ENCODE measurements around the gene PCNT. TPM values are rescaled to one million over a fixed set of nuclear protein-coding genes. Genes with fewer than 3 reads are reported as not detected.

The PCNT gene
- total RNA-seq, 1 experiment from 2014 or later = 34.0 TPM

DNA sequence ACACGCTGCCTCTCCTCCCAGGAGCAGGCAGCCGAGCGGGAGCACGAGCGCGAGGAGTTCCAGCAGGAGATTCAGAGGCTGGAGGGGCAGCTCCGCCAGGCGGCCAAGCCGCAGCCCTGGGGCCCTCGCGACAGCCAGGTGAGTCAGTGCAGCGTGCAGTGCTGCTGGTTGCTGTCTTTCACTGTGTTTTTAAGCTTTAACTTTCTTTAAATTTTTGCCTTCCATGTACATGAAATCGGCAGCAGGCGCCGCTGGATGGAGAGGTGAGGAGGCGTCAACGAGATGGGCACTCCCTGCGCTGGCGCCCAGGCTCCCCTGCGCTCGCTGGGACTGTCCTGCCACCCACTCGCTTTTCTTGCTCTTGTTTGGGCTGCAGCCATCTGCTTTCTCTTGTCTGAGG is 74.0 kb downstream of the PCNT start:
- ChIA-PET POLR2A (no interaction called here), CTCF (no interaction called here)
- intact Hi-C loops (cut with micrococcal nuclease) = no loop called here
- H3K4me3 Mint-ChIP-seq (ENCODE audit: unreplicated experiment) = no peak overlapping the region
- TF ChIP-seq, protein P1, sequence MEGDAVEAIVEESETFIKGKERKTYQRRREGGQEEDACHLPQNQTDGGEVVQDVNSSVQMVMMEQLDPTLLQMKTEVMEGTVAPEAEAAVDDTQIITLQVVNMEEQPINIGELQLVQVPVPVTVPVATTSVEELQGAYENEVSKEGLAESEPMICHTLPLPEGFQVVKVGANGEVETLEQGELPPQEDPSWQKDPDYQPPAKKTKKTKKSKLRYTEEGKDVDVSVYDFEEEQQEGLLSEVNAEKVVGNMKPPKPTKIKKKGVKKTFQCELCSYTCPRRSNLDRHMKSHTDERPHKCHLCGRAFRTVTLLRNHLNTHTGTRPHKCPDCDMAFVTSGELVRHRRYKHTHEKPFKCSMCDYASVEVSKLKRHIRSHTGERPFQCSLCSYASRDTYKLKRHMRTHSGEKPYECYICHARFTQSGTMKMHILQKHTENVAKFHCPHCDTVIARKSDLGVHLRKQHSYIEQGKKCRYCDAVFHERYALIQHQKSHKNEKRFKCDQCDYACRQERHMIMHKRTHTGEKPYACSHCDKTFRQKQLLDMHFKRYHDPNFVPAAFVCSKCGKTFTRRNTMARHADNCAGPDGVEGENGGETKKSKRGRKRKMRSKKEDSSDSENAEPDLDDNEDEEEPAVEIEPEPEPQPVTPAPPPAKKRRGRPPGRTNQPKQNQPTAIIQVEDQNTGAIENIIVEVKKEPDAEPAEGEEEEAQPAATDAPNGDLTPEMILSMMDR (IDR thresholded peaks at IDR 0.05; ENCODE audit: unreplicated experiment) = no peak
- H3K36me3 Mint-ChIP-seq (ENCODE audit: insufficient read depth, unreplicated experiment) = peaks cover 70% of the 10 kb centered on the region
- no peaks in the 10 kb centered on the region for H3K9me3 Mint-ChIP-seq (ENCODE audit: unreplicated experiment)
- no peaks in the 10 kb centered on the region for H3K4me1 Mint-ChIP-seq (ENCODE audit: insufficient read depth, unreplicated experiment)
- no TSS peak for BruUV-seq (replicated peaks)
- H3K27ac Mint-ChIP-seq (ENCODE audit: low read depth, unreplicated experiment) = no peak overlapping the region
- H3K27me3 Mint-ChIP-seq (ENCODE audit: insufficient read depth, unreplicated experiment) = no peaks in the 10 kb centered on the region
- no peak for DNase-seq (ENCODE audit: unreplicated experiment)

DNA sequence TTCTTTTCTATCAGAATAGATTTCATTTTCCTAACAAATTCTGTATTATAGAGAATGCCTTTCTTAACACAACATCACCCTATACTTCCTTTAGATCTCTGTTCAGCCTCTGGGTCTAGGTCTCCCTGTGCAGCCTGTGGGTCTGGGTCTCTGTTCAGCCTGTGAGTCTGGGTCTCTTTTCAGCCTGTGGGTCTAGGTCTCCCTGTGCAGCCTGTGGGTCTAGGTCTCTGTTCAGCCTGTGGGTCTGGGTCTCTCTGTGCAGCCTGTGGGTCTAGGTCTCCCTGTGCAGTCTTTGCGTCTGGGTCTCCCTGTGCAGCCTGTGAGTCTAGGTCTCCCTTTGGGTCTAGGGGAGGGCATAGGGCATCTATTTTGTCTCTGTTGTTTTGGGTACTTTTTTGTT is 75.2 kb downstream of the PCNT start:
- H3K27ac Mint-ChIP-seq (ENCODE audit: low read depth, unreplicated experiment) = no peak overlapping the region
- H3K36me3 Mint-ChIP-seq (ENCODE audit: insufficient read depth, unreplicated experiment) = peaks cover 70% of the 10 kb centered on the region
- intact Hi-C loops (cut with micrococcal nuclease) = no loop called here
- no peak overlapping the region for H3K4me3 Mint-ChIP-seq (ENCODE audit: unreplicated experiment)
- no peak for DNase-seq (ENCODE audit: unreplicated experiment)
- ChIA-PET POLR2A (no interaction called here), CTCF (no interaction called here)
- no peaks in the 10 kb centered on the region for H3K27me3 Mint-ChIP-seq (ENCODE audit: insufficient read depth, unreplicated experiment)
- H3K9me3 Mint-ChIP-seq (ENCODE audit: unreplicated experiment) = no peaks in the 10 kb centered on the region
- TF ChIP-seq, protein P1 (IDR thresholded peaks at IDR 0.05; ENCODE audit: unreplicated experiment) = no peak
- H3K4me1 Mint-ChIP-seq (ENCODE audit: insufficient read depth, unreplicated experiment) = no peaks in the 10 kb centered on the region
- BruUV-seq (replicated peaks) = no TSS peak

DNA sequence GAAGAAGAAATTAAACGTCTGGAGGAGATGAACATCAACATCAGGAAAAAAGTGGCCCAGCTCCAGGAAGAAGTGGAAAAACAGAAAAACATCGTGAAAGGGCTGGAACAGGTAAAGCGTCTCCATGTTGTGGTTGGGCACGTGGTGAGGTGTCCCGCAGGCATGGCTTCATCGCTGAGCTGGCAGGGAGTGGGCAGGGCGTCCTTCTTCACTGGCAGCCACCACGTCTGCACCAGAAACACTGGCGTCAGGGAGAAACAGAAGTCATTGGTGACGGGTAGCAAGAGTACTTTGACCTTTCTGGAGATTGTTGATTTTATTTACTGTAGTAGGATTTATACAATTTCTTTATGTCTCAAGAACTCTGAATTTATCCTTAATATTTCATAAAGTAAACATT is 75.7 kb downstream of the PCNT start:
- Mint-ChIP-seq H3K4me1 (ENCODE audit: insufficient read depth, unreplicated experiment) (no peaks in the 10 kb centered on the region), H3K4me3 (ENCODE audit: unreplicated experiment) (no peak overlapping the region), H3K9me3 (ENCODE audit: unreplicated experiment) (no peaks in the 10 kb centered on the region), H3K27me3 (ENCODE audit: insufficient read depth, unreplicated experiment) (no peaks in the 10 kb centered on the region), H3K27ac (ENCODE audit: low read depth, unreplicated experiment) (no peak overlapping the region), H3K36me3 (ENCODE audit: insufficient read depth, unreplicated experiment) (peaks cover 66% of the 10 kb centered on the region)
- CTCF ChIA-PET = interaction anchor here (0.6 kb wide), 1 partner anchor 152 kb away, joined by 3 read pairs; no protein-coding TSS in a partner anchor
- DNase-seq (ENCODE audit: unreplicated experiment) = no peak
- TF ChIP-seq, protein P1 (IDR thresholded peaks at IDR 0.05; ENCODE audit: unreplicated experiment) = no peak
- intact Hi-C loops (cut with micrococcal nuclease) = no loop called here
- POLR2A ChIA-PET = no interaction called here
- no TSS peak for BruUV-seq (replicated peaks)

DNA sequence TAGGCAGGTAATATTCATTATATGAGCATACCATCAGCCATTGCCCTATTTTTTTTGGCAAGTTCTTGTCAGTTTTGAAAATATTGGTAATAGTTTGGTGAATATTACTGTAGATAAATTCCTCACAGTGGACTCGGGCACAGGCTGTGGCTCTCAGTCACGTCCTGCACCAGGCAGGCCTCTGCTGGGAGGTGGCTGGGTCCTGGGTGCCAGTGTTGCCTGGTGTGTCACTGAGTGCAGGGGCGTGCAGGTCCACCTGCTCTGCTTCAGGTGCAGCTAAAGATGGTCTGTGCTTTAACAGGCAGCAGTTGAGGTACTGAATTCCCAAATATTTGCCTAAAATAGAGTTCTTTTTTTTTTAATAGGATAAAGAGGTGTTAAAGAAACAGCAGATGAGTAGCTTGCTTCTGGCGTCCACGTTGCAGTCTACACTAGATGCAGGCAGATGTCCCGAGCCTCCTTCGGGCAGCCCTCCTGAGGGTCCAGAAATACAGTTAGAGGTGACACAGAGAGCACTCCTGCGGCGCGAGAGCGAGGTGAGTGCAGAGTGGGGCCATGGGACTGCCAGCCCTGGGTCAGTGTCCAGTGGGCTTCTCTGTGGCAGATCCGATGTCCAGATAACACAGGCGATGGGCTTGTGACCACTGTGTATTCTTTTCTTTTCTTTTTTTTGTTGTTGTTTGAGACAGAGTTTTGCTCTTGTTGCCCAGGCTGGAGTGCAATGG is 77.4 kb downstream of the PCNT start:
- BruUV-seq (replicated peaks) = no TSS peak
- ChIA-PET POLR2A (interaction anchor here (0.6 kb wide), 1 partner anchor 1263 kb away, joined by 3 read pairs; no protein-coding TSS in a partner anchor), CTCF (no interaction called here)
- TF ChIP-seq, protein P1 (IDR thresholded peaks at IDR 0.05; ENCODE audit: unreplicated experiment) = no peak
- no peak for DNase-seq (ENCODE audit: unreplicated experiment)
- Mint-ChIP-seq H3K4me3 (ENCODE audit: unreplicated experiment) (no peak overlapping the region), H3K36me3 (ENCODE audit: insufficient read depth, unreplicated experiment) (peaks cover 73% of the 10 kb centered on the region), H3K27ac (ENCODE audit: low read depth, unreplicated experiment) (no peak overlapping the region), H3K9me3 (ENCODE audit: unreplicated experiment) (no peaks in the 10 kb centered on the region), H3K27me3 (ENCODE audit: insufficient read depth, unreplicated experiment) (no peaks in the 10 kb centered on the region), H3K4me1 (ENCODE audit: insufficient read depth, unreplicated experiment) (no peaks in the 10 kb centered on the region)
- intact Hi-C loops (cut with micrococcal nuclease) = no loop called here

Measured in MCF 10A (cell line).